ENCODE measurements around the gene KIAA1328.
A peak's percentile ranks its signal among the peaks of the same experiment; 100 is the strongest.
"Not testable (repeated sequence)": the region's sequence is repeated elsewhere in the genome, so short reads cannot be mapped to it uniquely, and the experiment has no call there.

The KIAA1328 gene

DNA sequence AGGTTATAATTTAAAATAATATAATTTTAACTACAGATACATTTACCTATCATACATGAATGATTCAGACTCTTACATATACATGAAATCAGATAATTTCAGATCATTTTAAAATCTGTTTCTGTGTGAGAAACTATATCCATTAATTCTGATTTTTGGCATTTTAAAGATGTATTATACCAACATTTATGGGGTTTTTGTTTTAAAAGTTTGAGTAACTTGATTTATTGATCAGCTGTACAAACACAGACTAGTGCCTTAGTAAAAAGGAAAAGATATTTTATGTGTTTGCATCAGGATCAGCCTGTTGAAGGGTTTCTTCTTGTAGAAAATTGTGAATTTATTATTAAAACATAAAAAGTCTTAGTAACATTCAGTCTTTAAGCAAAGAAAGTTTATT is 59.9 kb downstream of the KIAA1328 start:
- no peak for DNase-seq

GRCh38 chr18:36889321-36889720 is 60.4 kb downstream of the KIAA1328 start:
- no peak for DNase-seq

DNA sequence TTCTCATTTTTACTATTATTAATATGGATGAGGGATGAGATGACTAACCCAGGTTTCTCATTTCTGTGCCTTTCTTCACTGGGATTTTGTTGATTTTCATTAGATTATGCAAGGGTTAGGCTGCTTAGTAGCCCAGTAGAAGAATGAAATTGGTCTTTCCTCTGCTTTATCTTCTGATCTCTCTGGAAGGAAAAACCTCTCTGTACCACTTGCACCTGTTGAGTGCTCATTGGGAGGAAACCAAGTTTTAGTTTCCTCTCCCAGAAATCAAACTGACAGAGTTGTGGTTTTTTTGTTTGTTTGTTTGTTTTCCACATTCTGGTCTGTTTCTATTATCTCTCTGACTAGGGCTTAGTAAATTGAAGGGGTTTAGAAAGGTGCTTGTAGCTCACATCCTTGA is 60.8 kb downstream of the KIAA1328 start:
- DNase-seq = no peak

GRCh38 chr18:36890598-36890997 is 61.7 kb downstream of the KIAA1328 start:
- no peak for DNase-seq

GRCh38 chr18:36893227-36893626 is 64.3 kb downstream of the KIAA1328 start:
- no peak for DNase-seq

DNA sequence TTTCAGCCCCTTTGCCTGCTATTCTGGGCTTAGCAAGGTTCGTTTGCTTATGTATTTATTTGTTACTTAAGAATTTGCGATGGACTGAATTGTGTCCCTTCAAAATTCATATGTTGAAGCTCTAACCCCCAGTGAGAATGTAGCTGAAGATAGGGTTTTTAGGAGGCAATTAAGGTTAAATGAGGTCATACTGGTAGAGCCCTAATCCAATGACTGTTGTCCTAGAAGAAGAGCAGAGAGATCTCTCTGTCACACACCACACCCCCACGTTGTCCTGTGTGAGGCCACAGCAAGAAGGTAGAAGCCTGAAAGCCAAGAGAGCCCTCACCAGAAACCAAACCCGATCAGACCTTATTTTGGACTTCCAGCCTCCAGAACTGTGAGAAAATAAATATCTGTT is 66.7 kb downstream of the KIAA1328 start:
- no peak for DNase-seq

DNA sequence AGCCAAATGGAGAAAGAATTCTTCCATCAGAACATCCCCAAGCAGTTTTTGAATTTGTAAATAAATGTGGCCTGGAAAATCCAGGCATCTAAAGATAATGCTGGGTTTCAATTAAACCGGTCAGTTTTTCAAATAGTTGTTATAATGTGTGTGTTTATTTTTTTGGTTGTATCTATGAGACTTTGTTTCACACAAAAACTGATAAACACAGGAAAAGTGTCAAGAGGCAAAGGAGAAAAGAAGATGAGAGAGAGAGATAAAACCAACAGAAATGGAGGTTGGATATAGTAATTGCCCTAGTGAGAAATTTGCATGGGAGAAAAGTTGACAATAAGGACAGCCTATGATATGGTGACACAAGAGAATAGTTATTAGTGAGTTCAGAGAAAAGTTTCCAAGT is 68.3 kb downstream of the KIAA1328 start:
- DNase-seq = no peak

GRCh38 chr18:36899289-36899688 is 70.4 kb downstream of the KIAA1328 start:
- DNase-seq = peak; percentile 5

- DNase-seq = no peak
These were observed 71.5 kb downstream of the KIAA1328 start for GRCh38 chr18:36900466-36900865.

GRCh38 chr18:36901277-36901701 is 72.4 kb downstream of the KIAA1328 start:
- DNase-seq = no peak

GRCh38 chr18:36903215-36903928 is 74.4 kb downstream of the KIAA1328 start:
- DNase-seq = no peak

DNA sequence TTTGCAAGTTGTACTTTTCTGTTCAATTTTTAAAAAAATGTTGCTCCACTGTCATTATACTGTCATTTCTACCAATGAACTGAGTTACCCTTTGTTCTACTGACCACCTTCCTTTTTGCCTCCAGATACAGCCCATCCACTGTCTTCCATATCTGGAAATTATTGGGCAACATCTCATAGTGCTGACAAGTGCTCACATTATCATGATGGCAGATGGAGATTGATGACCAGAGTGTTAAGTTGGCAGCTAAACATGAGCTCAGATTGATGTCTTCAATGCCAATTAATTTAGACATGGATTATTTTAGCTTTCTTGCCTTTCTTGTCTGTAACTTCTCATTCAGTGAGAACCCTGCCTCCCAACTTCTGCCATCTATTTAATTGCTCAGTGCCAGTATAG is 76.6 kb downstream of the KIAA1328 start:
- DNase-seq = no peak

DNA sequence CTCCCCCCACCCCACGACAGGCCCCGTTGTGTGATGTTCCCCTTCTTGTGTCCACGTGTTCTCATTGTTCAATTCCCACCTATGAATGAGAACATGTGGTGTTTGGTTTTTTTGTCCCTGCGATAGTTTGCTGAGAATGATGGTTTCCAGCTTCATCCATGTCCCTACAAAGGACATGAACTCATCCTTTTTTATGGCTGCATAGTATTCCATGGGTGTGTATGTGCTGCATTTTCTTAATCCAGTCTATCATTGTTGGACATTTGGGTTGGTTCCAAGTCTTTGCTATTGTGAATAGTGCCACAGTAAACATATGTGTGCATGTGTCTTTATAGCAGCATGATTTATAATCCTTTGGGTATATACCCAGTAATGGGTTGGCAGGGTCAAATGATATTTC is 80.4 kb downstream of the KIAA1328 start:
- not testable (repeated sequence) for DNase-seq

DNA sequence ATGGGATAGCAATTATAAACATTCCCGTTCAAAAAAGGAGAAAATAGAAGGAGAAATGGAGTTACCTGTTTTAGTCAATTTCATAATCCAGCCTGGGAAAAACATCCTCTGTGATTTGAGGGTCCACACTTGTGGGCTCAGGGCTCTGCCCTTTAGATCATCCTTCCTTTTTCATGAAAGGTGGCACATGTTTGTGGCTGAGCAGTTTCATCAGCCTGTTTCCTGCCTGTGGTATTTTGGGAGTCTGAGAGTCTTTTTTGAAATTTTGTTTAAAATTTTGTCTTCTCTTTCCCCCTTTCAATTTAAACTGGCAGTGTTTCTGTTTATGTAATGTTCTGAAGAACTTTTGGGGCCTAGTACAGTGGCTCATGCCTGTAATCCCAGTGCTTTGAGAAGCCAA is 84.0 kb downstream of the KIAA1328 start:
- no peak for DNase-seq

DNA sequence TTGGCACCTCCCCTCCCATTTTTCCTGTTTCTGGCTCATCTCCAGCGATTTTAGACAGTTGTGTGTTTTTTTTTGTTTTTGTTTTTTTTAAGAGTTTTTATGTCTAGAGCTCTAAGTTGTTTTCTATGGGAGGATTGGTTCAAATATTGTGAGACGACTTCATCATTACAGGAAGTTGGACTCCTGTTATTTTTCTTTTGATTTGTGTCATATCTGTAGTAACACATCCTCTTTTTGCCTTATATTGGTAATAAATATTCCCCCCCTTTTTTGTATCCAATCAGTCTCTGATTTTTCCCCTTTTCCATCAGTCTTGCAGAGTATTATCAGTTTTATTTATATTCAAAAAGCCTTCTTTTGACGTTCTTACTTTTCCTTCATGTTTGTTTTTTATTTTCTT is 89.0 kb downstream of the KIAA1328 start:
- no peak for DNase-seq

DNA sequence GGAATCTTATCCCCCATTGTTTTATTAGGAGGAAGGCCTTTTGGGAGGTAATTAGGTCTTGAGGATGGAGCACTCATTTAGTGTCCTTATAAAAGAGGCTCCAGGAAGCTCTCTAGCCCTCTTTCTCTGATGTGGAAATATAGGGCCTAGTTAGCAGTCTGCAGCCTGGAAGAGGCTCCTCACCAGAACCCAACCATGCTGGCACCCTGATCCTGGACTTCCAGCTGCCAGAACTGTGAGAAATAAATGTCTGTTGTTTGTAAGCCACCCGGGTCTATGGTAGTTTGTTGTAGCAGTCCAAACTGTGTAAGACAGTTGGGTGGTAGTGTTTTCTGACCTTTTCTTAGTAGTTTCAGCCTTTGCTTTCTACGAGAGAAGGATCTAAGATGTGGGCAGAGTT is 100.7 kb downstream of the KIAA1328 start:
- no peak for DNase-seq

DNA sequence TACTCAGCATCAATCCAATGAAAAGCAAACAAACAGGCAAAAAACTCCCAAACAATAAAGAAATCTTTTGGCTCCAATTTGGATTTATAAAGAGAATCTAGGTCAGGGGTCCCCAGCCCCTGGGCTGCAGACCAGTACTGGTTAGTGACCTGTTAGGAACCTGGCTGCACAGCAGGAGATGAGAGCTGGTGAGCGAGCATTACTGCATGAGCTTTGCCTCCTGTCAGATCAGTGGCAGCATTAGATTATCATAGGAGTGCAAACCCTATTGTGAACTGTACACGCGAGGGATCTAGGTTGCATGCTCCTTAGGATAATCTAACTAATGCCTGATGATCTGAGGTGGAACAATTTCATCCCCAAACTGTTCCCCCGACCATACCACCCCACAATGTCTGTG is 102.2 kb downstream of the KIAA1328 start:
- no peak for DNase-seq

DNA sequence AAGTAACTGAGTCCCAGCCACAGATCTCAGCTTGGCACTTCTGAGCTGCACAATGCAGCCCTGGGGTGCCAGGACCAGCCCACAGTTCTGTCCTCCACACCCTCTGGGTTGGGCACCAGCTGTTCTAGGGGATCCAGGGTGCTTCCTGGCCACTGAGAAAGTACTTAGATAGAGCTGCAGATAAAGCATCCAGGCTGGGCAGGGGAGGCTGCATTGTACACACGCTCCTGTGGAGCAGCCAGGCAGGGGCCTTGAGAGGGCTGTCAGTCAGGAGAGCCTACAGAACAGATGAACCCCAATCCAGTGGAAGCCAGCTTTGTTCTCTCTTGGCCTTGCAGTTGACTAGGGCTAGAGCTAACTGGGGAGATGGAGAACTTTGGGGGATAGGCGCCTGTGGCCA is 104.6 kb downstream of the KIAA1328 start:
- no peak for DNase-seq

DNA sequence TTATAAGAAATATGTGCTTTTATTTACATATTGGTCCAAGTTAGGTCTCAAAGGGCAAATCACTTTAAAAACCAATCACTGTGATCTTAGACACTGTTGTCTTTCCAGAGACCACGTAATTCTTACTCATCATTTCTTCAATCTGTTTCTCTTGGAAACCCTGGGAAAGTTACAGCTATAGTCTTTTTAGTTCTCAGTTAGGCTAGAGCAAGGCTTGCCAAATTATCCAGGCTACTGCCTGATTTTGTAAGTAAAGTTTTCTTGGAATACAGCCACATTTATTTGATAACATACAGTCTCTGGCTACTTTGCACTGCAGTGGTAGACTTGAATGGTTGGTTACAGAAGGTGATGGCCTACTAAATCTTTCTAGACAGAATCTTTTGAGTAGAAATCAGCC is 106.0 kb downstream of the KIAA1328 start:
- DNase-seq = no peak

DNA sequence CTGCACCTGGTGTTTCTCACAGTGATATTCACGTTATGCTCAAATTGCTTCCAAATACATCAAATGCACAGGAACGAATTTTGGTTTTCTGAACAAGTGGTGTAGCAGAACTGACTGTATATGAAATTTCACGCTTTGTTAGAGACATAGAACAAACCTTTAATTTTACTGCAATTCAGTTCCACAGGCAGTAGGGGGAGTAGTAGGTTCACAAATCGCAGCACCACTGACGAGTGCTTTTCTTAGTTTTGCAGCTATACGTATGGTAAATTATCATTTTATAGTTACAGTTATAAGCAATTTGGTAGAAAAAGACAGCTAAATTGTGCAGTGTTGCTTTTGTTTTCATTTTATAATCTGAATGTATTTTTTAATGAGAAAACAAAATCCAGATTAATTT is 113.3 kb downstream of the KIAA1328 start:
- DNase-seq = peak; percentile 26

GRCh38 chr18:36947820-36948348 is 119.0 kb downstream of the KIAA1328 start:
- DNase-seq = no peak

DNA sequence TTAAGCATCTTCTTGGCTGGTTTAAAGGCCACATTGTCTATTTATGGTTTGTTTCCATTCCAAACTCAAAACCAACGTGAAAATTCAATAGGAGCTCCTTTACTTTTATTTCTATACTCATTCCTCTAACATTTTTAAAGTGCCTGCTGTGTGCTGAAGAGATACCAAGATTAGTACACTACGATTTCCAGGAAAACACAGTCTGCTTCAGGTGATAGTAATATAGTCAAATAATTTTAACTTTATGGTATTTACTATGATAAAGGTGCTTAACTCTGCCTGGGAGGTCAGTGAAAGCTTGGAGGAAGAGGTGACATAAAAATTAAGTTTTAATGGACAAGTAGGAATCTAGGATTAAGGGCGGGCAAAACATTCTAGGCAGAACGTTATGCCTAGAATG is 121.4 kb downstream of the KIAA1328 start:
- no peak for DNase-seq

- no peak for DNase-seq
These were observed 122.0 kb downstream of the KIAA1328 start for GRCh38 chr18:36950960-36951359.

DNA sequence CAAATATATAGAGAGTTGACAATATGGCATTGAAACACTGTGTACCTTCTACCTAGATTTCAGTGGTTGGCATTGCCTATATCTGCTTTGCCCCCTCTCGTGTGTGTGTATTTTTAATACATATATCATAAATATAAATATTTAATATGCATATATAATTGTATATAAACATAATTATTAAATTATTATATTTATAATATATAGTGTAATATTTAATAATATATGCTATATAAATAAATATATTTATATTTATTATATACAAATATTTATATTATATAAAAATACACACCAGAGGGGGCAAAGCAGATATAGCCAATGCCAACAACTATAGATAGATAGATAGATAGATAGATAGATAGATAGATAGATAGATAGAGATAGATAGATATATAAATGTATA is 124.1 kb downstream of the KIAA1328 start:
- no peak for DNase-seq

DNA sequence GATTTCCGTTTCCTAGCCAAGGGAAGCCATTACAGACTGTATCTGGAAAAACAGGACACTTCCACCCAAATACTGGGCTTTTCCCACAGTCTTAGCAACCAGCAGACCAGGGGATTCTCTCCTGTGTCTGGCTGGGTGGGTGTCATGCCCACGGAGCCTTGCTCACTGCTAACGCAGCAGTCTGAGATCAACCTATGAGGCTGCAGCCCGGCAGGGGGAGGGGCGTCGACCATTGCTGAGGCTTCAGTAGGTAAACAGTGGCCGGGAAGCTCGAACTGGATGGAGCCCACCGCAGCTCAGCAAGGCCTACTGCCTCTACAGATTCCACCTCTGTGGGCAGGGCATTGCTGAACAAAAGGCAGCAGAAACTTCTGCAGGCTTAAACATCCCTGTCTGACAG is 131.1 kb downstream of the KIAA1328 start:
- no peak for DNase-seq
